KMS-11 (cell line): Measurements from ENCODE around the gene PAN3.

Experiments
- H2AFZ ChIP-seq: fragments of 200-600 bp; sonication (generic); 2 replicates; pipeline ENCODE4 v1.6.1; 2016; ENCODE audit warnings: antibody characterized with exemption, mixed run types, low read depth
- H3K27ac ChIP-seq: fragments of 200-600 bp; sonication (generic); 2 replicates; pipeline ENCODE4 v1.6.1; 2016; ENCODE audit warnings: mild to moderate bottlenecking, mixed run types
- H3K27me3 ChIP-seq: fragments of 200-600 bp; sonication (generic); 2 replicates; pipeline ENCODE4 v1.6.1; 2017; ENCODE audit warnings: mild to moderate bottlenecking, low read depth, mixed run types, moderate library complexity; ENCODE audit not compliant: insufficient read depth
- H3K36me3 ChIP-seq: fragments of 200-600 bp; sonication (generic); 2 replicates; pipeline ENCODE4 v1.6.1; 2017; ENCODE audit warnings: mild to moderate bottlenecking, mixed run types; ENCODE audit not compliant: insufficient read depth
- H3K4me1 ChIP-seq: fragments of 200-600 bp; sonication (generic); 2 replicates; pipeline ENCODE4 v1.6.1; 2016; ENCODE audit warnings: mild to moderate bottlenecking, low read depth, mixed run types; ENCODE audit not compliant: poor library complexity, severe bottlenecking
- H3K4me2 ChIP-seq: fragments of 200-600 bp; sonication (generic); 2 replicates; pipeline ENCODE4 v1.7.0; 2016; ENCODE audit warnings: mild to moderate bottlenecking, mixed run types
- H3K4me3 ChIP-seq: fragments of 200-600 bp; sonication (generic); IDR thresholded peaks from 2 replicates; pipeline ENCODE4 v1.6.1; 2017; ENCODE audit warnings: low read depth, low read length, mixed read lengths; ENCODE audit not compliant: insufficient read depth
- H3K79me2 ChIP-seq: fragments of 200-600 bp; sonication (generic); 2 replicates; pipeline ENCODE4 v1.6.1; 2016; ENCODE audit warnings: low read depth, mixed run types; ENCODE audit not compliant: insufficient read depth
- H3K9ac ChIP-seq: fragments of 200-600 bp; sonication (generic); 2 replicates; pipeline ENCODE4 v1.6.1; 2016; ENCODE audit warnings: mild to moderate bottlenecking, mixed run types
- H4K20me1 ChIP-seq: fragments of 200-600 bp; sonication (generic); 2 replicates; pipeline ENCODE4 v1.6.1; 2016; ENCODE audit warnings: mild to moderate bottlenecking, mixed run types; ENCODE audit not compliant: insufficient read depth
- TF ChIP-seq, protein P1 (sequence below): fragments of 200-600 bp; sonication (generic); conservative IDR thresholded peaks from 2 replicates; pipeline ENCODE4 v1.6.1; 2017; ENCODE audit warnings: low read depth, mild to moderate bottlenecking, antibody characterized with exemption, low read length, moderate library complexity, mixed read lengths

The PAN3 gene

DNA sequence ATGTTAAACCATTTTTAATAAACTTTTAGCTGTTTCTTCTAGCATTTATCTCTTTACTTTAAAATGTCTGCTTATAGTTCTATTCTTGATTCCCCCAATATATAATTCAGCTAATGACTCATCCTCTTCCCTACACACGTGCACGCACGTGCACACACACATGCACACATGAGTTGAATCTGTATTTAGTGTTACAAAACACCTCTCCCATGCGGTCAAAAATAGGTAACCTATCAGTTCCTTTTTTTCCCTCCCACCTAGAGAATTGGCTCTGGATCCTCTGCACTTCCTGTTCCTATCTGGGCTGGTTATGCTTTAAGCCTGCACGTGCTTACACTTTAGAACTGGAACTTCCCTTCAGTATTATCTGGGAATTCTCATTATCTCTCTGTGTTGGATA is 144.1 kb downstream of the PAN3 start:
- peaks cover 23% of the 10 kb centered on the region for H3K4me1 ChIP-seq
- H3K4me2 ChIP-seq: no peak overlapping the region
- H3K27ac ChIP-seq: no peak overlapping the region
- no peaks in the 10 kb centered on the region for H3K79me2 ChIP-seq
- no peaks in the 10 kb centered on the region for H3K27me3 ChIP-seq
- no peaks in the 10 kb centered on the region for H3K36me3 ChIP-seq
- H3K9ac ChIP-seq: no peak overlapping the region
- no peak overlapping the region for H2AFZ ChIP-seq
- H4K20me1 ChIP-seq: no peaks in the 10 kb centered on the region
- H3K4me3 ChIP-seq: no peak overlapping the region
- TF ChIP-seq, protein P1, sequence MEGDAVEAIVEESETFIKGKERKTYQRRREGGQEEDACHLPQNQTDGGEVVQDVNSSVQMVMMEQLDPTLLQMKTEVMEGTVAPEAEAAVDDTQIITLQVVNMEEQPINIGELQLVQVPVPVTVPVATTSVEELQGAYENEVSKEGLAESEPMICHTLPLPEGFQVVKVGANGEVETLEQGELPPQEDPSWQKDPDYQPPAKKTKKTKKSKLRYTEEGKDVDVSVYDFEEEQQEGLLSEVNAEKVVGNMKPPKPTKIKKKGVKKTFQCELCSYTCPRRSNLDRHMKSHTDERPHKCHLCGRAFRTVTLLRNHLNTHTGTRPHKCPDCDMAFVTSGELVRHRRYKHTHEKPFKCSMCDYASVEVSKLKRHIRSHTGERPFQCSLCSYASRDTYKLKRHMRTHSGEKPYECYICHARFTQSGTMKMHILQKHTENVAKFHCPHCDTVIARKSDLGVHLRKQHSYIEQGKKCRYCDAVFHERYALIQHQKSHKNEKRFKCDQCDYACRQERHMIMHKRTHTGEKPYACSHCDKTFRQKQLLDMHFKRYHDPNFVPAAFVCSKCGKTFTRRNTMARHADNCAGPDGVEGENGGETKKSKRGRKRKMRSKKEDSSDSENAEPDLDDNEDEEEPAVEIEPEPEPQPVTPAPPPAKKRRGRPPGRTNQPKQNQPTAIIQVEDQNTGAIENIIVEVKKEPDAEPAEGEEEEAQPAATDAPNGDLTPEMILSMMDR: no peak

DNA sequence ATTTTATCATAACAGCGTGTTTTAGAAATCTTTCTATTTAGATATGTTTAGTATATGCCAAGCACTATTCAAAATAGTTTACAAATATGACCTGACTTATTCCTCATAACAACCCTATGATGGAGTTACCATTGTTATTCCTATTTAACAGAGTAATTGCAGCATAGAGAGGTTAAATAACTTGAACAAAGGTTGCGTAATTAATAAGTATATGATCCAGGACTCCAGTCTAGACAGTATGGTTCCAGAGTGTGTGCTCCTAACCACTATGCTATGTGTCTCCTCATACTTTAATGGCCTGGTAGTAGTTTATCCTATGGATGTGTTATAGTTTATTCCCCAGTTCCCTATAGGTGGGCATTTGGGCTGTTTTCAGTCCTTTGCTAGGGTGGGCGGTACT is 145.3 kb downstream of the PAN3 start:
- no peaks in the 10 kb centered on the region for H3K79me2 ChIP-seq

GRCh38 chr13:28286263-28286662 is 147.9 kb downstream of the PAN3 start:
- Histone ChIP-seq H3K79me2 (no peaks in the 10 kb centered on the region), H4K20me1 (no peaks in the 10 kb centered on the region), H3K9ac (no peak overlapping the region), H3K27me3 (no peaks in the 10 kb centered on the region), H2AFZ (no peak overlapping the region), H3K4me1 (peaks cover 23% of the 10 kb centered on the region), H3K4me2 (no peak overlapping the region; the same call in 1 of the 2 replicates), H3K4me3 (no peak overlapping the region), H3K36me3 (no peaks in the 10 kb centered on the region), H3K27ac (no peak overlapping the region)
- TF ChIP-seq, protein P1: no peak

More for the DNA sequence above, 145.3 kb downstream of the PAN3 start:
- H3K4me3 ChIP-seq: no peak overlapping the region
- no peaks in the 10 kb centered on the region for H3K36me3 ChIP-seq
- no peak overlapping the region for H3K27ac ChIP-seq
- no peak overlapping the region for H3K4me2 ChIP-seq
- peaks cover 23% of the 10 kb centered on the region for H3K4me1 ChIP-seq
- H2AFZ ChIP-seq: no peak overlapping the region
- no peaks in the 10 kb centered on the region for H4K20me1 ChIP-seq
- H3K9ac ChIP-seq: no peak overlapping the region
- TF ChIP-seq, protein P1: no peak
- H3K27me3 ChIP-seq: no peaks in the 10 kb centered on the region

DNA sequence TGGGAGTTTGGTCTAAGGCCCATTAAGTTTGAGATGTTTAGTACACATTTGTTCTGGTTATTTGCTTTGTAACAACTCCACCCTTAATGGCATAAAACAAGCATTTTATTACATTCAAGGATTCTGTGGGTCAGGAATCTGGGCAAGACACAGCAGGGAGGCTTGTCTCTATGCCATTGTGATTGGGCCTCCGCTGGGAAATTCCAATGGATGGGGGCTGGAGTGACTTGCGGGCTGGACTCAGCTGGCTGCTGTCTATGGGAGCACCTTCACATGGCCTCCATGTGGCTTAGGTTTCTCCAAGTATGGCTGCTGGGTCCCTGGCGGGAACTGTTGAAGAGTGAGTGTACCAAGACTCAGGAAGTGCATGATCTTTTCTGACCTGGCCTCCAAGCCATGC is 159.0 kb downstream of the PAN3 start:
- Histone ChIP-seq H2AFZ (no peak overlapping the region), H3K27ac (no peak overlapping the region), H3K36me3 (no peaks in the 10 kb centered on the region), H3K27me3 (no peaks in the 10 kb centered on the region), H4K20me1 (no peaks in the 10 kb centered on the region), H3K4me3 (no peak overlapping the region), H3K79me2 (no peaks in the 10 kb centered on the region), H3K4me1 (no peaks in the 10 kb centered on the region), H3K4me2 (no peak overlapping the region), H3K9ac (no peak overlapping the region)
- TF ChIP-seq, protein P1: no peak
